Endothelial cell of hepatic sinusoid (primary cell): ENCODE measurements around the gene YBX1.
"Not testable (repeated sequence)": the region's sequence is repeated elsewhere in the genome, so short reads cannot be mapped to it uniquely, and the experiment has no call there.

Source experiments
- in situ Hi-C: cut with HindIII; loops from 2 replicates; pipeline ENCODE4 v1.10.0; 2017; ENCODE audit warnings: low sequenced_read_pairs

The YBX1 gene

GRCh38 chr1:42681741-42682483 is at the start of gene YBX1:
Gene YBX1 (plus strand): TSS chr1:42682418. CDS start chr1:42682566, 148 bp downstream.
- in situ Hi-C loops = no loop called here

- in situ Hi-C loops = no loop called here
Measured at GRCh38 chr1:42639116-42639515, 43.1 kb upstream of the YBX1 start.

GRCh38 chr1:42646056-42646455 is 36.2 kb upstream of the YBX1 start:
- in situ Hi-C loops = no loop called here

- in situ Hi-C loops = no loop called here
Measured at GRCh38 chr1:42657201-42657600, 25.0 kb upstream of the YBX1 start.

- in situ Hi-C loops = no loop called here
Measured at GRCh38 chr1:42657981-42658876, 24.0 kb upstream of the YBX1 start, which contains the start of gene PPIH. Gene PPIH (plus strand): TSS chr1:42658423. CDS start chr1:42658447, 24 bp downstream.

GRCh38 chr1:42658877-42659337 is 23.3 kb upstream of the YBX1 start:
- in situ Hi-C loops = no loop called here

- in situ Hi-C loops = no loop called here
Measured at GRCh38 chr1:42660907-42661500, 21.2 kb upstream of the YBX1 start.

GRCh38 chr1:42669936-42670335 is 12.3 kb upstream of the YBX1 start:
- in situ Hi-C loops = no loop called here

- in situ Hi-C loops = no loop called here
Measured at GRCh38 chr1:42670425-42670824, 11.8 kb upstream of the YBX1 start.

- in situ Hi-C loops = no loop called here
Measured at GRCh38 chr1:42674214-42674613, 8.0 kb upstream of the YBX1 start.

GRCh38 chr1:42674682-42675081 is 7.5 kb upstream of the YBX1 start:
- in situ Hi-C loops = no loop called here

GRCh38 chr1:42675467-42675866 is 6.8 kb upstream of the YBX1 start:
- in situ Hi-C loops = no loop called here

GRCh38 chr1:42676534-42677087 is 5.6 kb upstream of the YBX1 start:
- in situ Hi-C loops = no loop called here

GRCh38 chr1:42679364-42679983 is 2.7 kb upstream of the YBX1 start:
- in situ Hi-C loops = no loop called here

GRCh38 chr1:42680055-42680454 is 2.2 kb upstream of the YBX1 start:
- in situ Hi-C loops = no loop called here

- in situ Hi-C loops = no loop called here
Measured at GRCh38 chr1:42680921-42681683, 1.1 kb upstream of the YBX1 start.

GRCh38 chr1:42682484-42682738 is 193 bp downstream of the YBX1 start:
- in situ Hi-C loops = not testable (repeated sequence)

- in situ Hi-C loops = no loop called here
Measured at GRCh38 chr1:42682739-42683531, 717 bp downstream of the YBX1 start.

GRCh38 chr1:42684139-42684538 is 1.9 kb downstream of the YBX1 start:
- in situ Hi-C loops = no loop called here
